A549 (cell line): ENCODE data around the gene SLC15A2.

Source experiments
- CBX2 ChIP-seq: fragments of 200-600 bp; sonication (generic); IDR thresholded peaks from 2 replicates; pipeline ENCODE4 v1.6.1; 2016; ENCODE audit warnings: low read depth, mild to moderate bottlenecking, borderline replicate concordance
- CTCF ChIP-seq: fragments of >200 bp; sonication (Bioruptor Twin); formaldehyde crosslinking; IDR thresholded peaks from 3 replicates; pipeline ENCODE4 v1.5.1; 2016
- ELK1 ChIP-seq: fragments of 150-350 bp; IDR thresholded peaks from 2 replicates; pipeline ENCODE4 v1.6.1; 2014; ENCODE audit warnings: low read depth, mild to moderate bottlenecking, low read length
- MAX ChIP-seq: IDR thresholded peaks from 2 replicates; pipeline ENCODE4 v1.6.1; 2012
- NPAS2 ChIP-seq: fragments of 250-450 bp; sonication (Bioruptor Pico); IDR thresholded peaks from 2 replicates; pipeline ENCODE4 v1.8.0; 2022; ENCODE audit warnings: mild to moderate bottlenecking, moderate library complexity, borderline replicate concordance
- POLR2A ChIP-seq: IDR thresholded peaks from 2 replicates; pipeline ENCODE4 v1.6.1; 2012; ENCODE audit warnings: mild to moderate bottlenecking, low read length
- RCOR1 ChIP-seq: fragments of 150-350 bp; IDR thresholded peaks from 2 replicates; pipeline ENCODE4 v1.6.1; 2014; ENCODE audit warnings: antibody characterized with exemption, low read length, low read depth
- SMC3 ChIP-seq: fragments of >200 bp; sonication (Bioruptor Twin); formaldehyde crosslinking; IDR thresholded peaks from 3 replicates; pipeline ENCODE4 v1.6.1; 2018; ENCODE audit warnings: inconsistent platforms
- TP53 ChIP-seq: fragments of 250-450 bp; sonication (Bioruptor Pico); IDR thresholded peaks from 2 replicates; pipeline ENCODE4 v1.5.0; 2021; ENCODE audit warnings: mild to moderate bottlenecking, moderate library complexity

GRCh38 chr3:121883507-121883906, 10.7 kb upstream of the SLC15A2 start:
- TF ChIP-seq CTCF, result no peak; the same call in 2 of the 3 replicates
- TF ChIP-seq POLR2A, result no peak
- TF ChIP-seq RCOR1, result no peak
- TF ChIP-seq TP53 (CRISPR knock-in tag), result no peak
- TF ChIP-seq SMC3, result no peak
- TF ChIP-seq CBX2, result no peak
- no peak for TF ChIP-seq NPAS2 (CRISPR knock-in tag)
- TF ChIP-seq ELK1, result no peak
- TF ChIP-seq MAX, result no peak
